Neural progenitor cell (in vitro differentiated cells): ENCODE data around the gene SPOCK1.

Source experiments
- CTCF ChIP-seq: fragments of 200-600 bp; sonication (generic); IDR thresholded peaks from 2 replicates; pipeline ENCODE4 v1.5.1; 2017; ENCODE audit warnings: antibody characterized with exemption, mild to moderate bottlenecking
- EZH2 ChIP-seq: fragments of 200-600 bp; sonication (generic); IDR thresholded peaks from 2 replicates; pipeline ENCODE4 v1.6.1; 2017; ENCODE audit warnings: antibody characterized with exemption, mild to moderate bottlenecking, moderate library complexity

DNA sequence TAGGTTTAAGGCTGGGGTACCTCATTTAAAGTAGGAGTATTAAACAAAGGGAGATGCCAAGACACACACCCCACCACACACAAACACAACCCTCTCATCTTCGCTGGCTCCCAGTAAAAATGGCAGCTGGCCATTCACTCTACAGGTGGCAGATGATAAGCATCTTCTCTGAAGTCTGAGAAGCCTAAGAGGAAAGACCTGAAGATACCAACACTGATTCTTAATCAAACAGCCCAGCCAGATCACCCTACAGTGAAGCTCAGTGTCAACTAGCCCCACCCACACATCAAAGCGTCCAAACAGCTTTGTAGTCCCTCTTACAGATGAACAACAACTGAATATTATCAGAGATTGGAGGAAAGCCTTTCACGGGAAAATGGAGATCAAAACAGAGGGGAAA is 59.5 kb downstream of the SPOCK1 start:
- TF ChIP-seq EZH2 (no peak), CTCF (no peak)
